Thyroid gland (tissue), 4 donors: ENCODE measurements around the gene TFF3.

ENCODE experiments used
- POLR2A ChIP-seq, 2 donors: fragments of 450-650 bp; IDR thresholded peaks; one replicate each; pipeline ENCODE4 v1.6.1; 2017; ENCODE audit warnings: antibody characterized with exemption in 2 of 2, mild to moderate bottlenecking in 2 of 2, moderate library complexity in 1 of 2
- TF ChIP-seq, protein P1 (sequence below), 6 experiments: fragments of 200-600 bp in 3 of 6; fragments of 450-650 bp in 3 of 6; sonication (generic) in 3 of 6; IDR thresholded peaks; one replicate each; pipeline ENCODE4 v1.5.1; 2016 to 2019; ENCODE audit warnings: antibody characterized with exemption in 6 of 6, mild to moderate bottlenecking in 2 of 6, inconsistent platforms in 1 of 6, moderate library complexity in 1 of 6

DNA sequence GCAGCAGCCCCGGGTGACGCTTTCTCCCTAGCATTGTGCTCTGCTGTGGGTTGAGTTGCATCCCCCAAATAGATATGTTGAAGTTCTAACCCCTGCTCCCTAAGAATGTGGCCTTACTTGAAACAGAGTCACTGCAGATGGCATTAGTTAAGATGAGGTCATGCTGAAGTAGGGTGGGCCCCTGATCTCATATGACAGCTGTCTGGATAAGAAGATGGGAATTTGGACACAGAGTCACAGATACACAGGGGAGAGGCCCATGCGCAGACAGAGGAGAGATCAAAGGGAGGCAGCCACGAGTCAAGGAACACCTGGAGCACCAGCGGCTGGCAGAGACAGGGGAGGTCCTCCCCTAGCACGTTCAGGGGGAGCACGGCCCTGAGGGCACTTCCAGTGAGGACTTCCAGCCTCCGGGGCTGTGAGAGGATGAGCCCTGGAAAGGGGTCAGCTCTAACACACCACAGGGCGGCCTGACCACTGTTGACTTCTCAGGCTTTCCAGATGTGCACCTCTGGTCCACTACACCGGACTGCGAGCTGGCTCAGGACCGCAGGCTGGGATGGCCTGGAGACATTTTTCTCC lies 49.9 kb downstream of the TFF3 start:
- TF ChIP-seq, protein P1, sequence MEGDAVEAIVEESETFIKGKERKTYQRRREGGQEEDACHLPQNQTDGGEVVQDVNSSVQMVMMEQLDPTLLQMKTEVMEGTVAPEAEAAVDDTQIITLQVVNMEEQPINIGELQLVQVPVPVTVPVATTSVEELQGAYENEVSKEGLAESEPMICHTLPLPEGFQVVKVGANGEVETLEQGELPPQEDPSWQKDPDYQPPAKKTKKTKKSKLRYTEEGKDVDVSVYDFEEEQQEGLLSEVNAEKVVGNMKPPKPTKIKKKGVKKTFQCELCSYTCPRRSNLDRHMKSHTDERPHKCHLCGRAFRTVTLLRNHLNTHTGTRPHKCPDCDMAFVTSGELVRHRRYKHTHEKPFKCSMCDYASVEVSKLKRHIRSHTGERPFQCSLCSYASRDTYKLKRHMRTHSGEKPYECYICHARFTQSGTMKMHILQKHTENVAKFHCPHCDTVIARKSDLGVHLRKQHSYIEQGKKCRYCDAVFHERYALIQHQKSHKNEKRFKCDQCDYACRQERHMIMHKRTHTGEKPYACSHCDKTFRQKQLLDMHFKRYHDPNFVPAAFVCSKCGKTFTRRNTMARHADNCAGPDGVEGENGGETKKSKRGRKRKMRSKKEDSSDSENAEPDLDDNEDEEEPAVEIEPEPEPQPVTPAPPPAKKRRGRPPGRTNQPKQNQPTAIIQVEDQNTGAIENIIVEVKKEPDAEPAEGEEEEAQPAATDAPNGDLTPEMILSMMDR (IDR thresholded peaks at IDR 0.05), result no peak
- TF ChIP-seq POLR2A (IDR thresholded peaks at IDR 0.05), result no peak
